Stimulated activated CD4-positive, alpha-beta T cell treated with anti-CD3 and anti-CD28 coated beads, Interleukin-4, amount 100 ng/mL, for 24 hours (primary cell): ENCODE measurements around the gene CPTP.
"Not testable (repeated sequence)": the region's sequence is repeated elsewhere in the genome, so short reads cannot be mapped to it uniquely, and the experiment has no call there.

ENCODE experiments used
- DNase-seq: peaks from one replicate; pipeline ENCODE4 v3.0.0-alpha.2; 2020

CPTP gene

GRCh38 chr1:1352786-1353388 is 28.3 kb downstream of the CPTP start:
- no peak for DNase-seq

DNA sequence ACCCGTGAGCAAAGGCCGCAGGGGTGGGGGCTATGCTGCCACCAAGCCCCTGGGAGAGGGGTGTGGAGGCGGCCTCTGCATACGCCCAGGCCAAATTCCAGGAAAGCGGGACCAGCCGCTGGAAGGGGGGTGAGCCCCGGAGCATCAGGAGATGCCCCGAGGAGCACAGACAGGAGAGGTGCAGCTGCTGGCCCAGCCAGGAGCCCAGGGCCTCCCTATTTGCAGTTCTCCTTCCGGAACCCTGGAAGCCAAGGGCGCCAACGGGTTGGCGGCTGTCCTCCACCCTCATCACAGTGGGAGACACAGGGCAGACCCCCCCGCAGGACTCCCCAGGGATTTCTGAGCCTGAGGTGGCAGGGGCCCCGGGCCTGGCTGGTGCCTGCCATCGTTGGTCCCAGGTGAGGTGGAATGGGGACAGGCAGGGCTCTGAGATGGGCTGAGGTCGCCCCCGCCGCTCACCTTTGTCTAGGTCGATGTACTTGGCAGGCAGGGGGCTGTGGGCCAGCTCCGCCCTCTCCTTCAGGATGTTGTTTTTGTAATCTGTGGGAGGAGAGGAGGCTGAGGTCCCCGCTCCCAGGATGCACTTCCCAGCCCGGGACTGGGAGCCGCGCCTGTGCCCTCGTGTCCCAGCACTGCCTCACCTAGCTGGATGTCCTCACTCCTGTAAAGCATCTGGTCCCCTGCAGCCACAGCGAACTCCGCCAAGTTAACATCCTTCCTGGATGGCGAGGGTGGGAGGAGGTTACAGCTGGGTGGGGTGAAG is 29.0 kb downstream of the CPTP start:
- no peak for DNase-seq

DNA sequence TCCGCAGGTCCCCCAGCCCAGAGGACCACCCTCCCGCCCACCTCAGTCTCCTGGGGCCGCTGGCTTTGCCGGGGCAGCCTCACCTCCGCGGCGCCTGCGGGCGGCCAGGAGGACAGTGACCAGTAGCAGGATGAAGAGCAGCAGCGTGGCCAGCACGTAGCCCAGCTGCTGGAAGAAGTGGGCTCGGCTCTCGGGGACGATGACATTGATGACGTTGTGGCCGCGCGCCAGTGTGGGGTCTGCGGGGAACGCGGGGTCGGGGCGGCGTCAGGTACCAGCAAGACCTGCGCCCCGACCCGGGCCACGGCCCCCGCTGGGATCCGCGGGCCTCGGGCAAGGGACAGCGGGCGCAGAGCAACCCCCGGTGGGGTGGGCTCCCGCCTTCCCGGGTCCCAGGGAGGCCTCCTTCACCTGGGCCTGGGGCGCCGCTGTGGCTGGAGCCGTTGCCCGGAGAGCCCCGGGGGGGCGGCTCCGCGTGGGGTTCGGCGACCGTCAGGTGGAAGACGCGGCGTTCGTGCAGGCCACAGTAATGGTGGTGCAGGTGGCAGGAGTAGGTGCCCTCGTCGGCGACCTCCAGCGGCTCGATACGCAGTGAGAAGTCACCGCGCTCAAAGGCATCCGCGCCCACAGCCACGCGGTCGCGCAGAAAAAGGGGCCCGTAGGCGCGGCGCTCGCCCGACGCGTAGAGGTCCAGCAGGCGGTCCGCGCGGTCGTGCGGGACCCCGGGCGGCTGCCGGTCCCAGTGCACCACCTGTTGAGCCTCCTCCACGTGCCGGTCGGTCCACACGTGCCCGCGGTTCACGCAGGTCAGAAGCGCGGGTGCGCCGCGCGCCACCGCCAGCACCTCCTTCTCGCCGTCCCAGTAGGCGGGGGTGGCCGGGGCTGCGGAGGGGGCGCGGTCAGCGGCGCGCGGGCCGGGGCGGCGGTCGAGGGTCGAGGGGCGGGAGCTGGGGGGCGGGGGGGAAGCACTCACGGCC is 30.0 kb downstream of the CPTP start:
- no peak for DNase-seq

DNA sequence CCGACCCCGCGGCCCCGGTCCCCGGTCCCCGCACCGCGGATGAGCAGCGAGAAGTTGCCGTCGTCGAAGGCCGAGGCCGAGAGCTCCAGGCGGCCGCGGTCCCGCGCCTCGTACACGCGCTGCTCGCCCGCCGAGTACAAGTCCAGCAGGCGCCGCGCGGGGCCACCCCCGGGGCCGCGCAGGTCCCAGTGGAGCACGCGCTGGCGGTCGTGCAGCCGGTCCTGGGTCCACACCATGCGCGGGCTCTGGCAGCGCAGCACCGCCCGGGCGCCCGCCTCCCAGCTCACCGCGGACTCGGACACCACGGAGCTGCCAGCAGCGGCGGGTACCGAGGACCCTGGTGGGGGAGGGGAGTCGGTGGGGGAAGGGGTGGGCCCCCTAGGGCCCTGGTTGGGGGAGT is 30.8 kb downstream of the CPTP start:
- no peak for DNase-seq

GRCh38 chr1:1356166-1356795 is 31.7 kb downstream of the CPTP start:
- DNase-seq = no peak

GRCh38 chr1:1356796-1357401 is 32.3 kb downstream of the CPTP start:
- no peak for DNase-seq

- DNase-seq = no peak
Observed at GRCh38 chr1:1357871-1358432, 33.4 kb downstream of the CPTP start.

DNA sequence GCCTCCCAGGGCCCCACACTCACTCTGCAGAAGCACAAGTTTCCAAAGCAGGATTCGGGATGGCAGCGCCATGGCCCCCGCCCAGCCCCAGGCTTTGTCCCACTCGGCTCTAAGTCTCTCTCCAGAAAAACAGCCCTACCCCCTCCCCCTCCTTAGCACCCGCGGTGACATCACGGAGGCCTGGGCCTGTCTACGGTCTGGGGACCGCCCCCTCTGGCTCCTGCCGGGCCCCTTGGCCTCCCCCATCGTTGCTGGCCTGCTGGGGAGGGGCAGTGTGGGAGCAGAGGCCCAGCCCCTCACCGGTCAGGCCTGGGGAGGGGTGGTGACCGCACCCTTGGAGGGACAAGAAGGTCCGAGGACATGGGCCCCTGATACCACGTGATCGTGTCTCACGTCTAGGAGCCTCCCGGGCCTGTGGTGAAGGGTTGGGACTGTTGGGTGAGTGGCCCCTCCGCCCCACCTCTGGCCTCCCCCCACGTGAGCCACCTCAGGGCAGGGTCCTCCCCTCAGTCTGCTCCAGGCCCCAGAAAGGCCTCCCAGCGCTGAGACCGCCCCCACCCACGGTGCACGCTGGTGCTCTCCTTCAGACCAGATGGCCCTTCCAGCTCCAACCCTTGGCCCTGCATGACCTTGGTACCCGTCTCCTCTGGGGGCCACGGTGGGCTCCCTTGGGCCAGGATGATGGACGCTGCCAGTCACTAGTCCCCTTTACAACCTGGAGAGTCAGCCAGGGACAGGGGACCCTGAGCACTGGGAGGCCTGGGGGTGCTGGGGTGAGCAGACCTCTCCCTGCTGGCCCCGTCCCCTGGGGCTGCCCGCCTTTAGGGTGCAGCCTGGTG is 34.0 kb downstream of the CPTP start, which contains the start of gene MXRA8:
Gene MXRA8, minus strand, starts transcription at position 123 of the 839 bp plus-strand sequence. Its CDS starts 51 bp downstream, at position 72.
- no peak for DNase-seq

DNA sequence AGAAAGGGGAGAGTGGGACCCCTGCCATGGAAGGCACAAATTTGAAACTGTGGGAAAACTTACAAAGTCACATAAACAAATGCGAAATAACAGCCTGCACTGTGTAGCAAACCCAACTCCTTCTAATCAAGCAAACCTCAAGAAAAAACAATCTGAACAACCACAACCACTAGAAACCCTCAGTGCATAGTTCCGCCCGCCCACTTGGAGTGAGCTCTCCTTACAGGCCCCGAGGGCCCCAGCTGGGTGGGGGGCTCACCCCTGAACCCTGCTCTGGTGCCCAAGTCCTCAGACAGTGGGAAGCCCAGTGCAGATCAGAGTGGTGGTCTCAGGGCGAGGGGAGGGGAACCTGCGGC is 34.7 kb downstream of the CPTP start:
- DNase-seq = no peak

DNA sequence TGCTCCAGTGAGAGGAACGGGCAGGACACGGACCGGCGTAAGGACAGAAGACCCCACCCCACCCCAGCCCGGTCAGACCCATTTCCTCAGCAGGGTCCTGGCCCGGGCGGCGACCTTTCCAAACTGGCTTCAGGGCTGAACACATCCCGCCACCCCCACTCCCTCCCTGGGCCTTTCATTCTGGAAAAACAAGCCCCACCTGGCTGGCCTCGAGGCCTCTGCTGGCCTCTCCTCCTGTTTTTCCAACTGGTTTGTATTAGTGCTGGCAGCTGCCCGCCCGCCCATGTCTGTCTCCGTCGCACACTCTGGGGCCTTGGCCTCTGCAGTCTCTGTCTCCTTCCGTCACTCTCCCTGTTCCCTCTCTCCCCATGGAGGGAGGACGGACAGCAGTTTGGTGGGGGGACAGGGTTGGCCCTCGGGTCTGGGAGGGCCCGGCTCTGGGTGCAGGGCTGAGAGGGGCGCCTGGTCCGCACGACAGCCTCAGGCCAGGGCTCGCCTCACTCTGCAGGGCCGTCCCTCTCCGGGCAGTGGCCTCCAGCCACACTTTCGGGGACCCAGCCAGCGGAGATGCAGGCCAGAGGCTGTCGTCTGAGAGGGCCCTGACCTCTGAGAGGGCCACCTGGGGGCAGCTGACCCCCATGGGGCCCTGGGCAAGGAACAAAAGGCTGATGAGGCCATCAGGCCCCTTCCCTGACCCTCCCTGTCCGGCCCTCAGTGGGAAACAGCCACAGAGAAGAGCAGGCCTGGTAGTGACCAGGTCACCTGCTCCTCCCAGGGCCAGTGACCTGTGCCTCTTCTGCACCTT is 35.3 kb downstream of the CPTP start:
- no peak for DNase-seq

DNA sequence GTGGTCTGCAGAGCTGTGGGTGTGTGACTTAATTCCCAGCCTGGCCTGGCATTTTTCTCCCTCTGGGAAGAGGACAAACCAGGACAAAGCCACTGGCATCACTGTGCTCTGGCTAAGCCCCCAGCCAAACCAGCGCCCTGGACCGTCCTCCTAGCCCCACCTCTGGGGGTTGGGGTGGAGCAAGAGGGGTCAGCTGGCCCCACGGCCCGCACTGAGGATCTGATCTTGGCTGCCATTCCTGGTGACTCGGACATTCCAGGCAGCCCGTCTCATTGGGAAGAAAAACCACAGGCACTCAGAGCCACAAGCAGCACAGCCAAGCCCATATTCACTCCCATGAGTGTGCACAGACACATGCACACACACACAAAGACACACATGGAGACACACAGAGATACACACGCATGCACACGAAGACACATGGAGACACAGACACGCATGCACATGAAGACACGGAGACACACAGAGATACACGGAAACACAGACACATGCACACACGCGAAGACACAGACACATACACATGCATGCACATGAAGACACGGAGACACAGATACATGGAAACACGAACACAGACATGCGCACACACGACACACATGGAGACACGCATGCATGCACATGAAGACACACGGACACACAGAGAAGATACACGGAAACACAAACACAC is 36.0 kb downstream of the CPTP start:
- no peak for DNase-seq

- DNase-seq = no peak
Observed at GRCh38 chr1:1361233-1361981, 36.8 kb downstream of the CPTP start.

DNA sequence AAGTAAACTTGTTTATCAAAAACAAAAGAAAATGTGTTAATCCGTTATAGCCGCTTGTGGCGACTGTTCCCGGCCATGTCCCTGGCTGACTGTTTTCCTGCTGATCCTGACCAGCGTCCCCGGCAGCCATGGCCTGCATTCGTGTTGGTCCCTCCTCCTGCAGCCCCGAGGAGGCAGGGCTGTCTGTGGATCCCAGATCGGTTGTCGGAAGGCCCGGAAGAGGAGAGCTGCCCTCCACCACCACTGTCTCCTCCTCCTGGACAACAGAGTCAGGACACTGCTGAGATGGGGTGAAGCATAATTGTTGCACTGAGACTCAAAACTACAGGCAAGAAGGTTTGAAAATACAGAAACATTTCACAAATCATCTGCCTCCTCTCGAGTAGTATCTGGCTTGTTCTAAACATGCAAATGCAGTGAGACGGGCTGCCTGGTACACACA is 37.4 kb downstream of the CPTP start:
- DNase-seq = no peak

DNA sequence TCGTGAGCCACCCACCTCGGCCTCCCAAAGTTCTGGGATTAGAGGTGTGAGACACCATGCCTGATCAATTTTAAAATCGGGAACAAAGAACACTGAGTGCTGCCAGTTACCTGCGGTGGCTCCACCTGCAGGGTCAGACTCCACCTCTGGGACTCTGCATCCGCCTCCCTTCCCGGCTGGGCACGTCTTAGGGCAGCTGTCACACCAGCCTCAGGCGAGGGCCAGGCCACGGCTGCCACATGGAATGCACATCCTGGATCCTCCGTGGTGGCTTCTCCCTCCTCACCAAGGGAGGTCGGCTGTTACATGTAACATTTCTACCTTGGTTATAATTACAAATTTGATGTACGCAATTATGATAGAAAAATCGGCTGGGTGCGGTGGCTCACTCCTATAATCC is 39.7 kb downstream of the CPTP start:
- DNase-seq = no peak

DNA sequence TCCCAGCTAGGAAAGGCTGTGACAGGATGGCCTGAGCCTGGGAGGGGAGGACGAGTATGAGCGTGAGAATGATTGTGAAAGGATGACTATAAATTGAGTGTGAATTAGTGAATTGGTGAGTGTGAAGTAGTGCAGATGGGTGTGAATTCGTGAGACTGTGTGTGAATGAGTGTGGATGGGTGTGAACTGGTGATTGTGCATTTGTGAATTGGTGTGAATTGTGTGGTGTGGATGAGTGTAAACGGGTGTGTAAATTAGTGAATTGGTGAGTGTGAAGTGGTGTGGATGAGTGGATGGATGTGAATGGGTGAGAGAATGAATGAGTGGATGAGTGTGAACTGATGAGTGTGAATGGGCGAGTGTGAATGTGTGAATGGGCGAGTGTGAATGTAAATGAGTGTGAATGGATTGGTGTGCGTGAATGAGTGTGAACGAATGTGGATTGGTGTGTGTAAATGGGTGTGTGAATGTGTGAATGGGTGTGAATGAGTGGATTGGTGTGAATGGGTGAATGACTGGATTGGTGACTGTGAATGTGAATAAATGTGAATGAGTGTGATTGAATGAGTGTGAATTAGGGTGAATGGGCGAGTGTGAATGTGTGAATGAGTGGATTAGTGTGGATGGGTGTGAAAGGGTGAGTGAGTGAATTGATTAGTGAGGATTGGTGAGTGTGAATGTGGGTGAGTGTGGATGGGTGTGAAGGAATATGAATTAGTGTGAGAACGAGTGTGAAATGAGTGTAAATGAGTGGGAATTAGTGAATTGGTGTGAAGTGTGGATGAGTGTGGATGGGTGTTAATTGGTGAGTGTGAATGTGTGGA is 41.5 kb downstream of the CPTP start:
- no peak for DNase-seq

DNA sequence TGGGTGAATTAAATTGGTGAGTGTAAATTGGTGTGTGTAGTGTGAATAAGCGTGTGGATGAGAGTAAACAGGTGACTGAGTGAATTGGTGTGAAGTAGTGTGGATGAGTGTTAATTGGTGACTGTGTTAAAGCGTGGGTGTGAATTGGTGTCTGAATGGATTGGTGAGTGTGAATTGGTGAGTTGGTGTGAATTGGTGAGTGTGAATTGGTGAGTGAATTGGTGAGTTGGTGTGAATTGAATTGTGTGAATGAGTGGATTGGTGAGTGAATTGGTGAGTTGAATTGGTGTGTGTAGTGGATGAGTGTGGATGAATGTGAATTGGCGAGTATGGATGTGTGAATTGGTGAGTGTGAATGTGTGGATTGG is 42.1 kb downstream of the CPTP start:
- no peak for DNase-seq

DNA sequence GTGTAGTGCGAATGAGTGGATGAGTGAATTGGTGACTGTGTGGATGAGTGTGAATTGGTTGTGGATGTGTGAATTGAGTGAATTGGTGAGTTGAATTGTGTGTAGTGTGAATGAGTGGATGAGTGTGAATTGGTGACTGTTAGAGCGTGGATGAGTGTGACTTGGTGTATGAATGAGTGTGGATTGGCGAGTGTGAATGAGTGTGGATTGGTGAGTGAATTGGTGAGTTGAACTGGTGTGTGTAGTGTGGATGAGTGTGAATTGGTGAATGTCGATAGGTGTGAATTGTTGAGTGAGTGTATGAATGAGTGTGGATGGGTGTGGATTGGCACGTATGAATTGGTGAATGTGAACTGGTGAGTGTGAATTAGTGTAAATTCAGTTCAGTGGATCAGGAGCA is 42.7 kb downstream of the CPTP start:
- no peak for DNase-seq

- DNase-seq = not testable (repeated sequence)
Observed at GRCh38 chr1:1370094-1370493, 45.5 kb downstream of the CPTP start.
